Measurements from ENCODE around the gene PRKCA.

DNA sequence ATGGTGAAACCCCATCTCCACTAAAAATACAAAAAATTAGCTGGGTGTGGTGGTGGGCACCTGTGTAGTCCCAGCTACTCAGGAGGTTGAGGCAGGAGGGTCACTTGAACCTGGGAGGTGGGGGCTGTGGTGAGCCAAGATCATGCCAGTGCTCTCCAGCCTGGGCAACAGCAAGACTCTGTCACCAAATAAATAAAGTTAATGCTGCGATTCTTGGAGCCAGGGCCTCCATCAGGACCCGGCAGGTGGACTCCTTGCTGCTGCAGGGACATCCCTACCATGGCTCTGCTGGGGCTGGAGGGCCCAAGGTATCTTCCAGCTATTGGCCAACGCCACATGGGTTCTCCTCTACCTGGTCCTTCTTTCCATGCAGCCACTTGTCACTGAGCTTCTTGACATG lies 450.0 kb downstream of the PRKCA start:
- TF ChIP-seq, protein P1, sequence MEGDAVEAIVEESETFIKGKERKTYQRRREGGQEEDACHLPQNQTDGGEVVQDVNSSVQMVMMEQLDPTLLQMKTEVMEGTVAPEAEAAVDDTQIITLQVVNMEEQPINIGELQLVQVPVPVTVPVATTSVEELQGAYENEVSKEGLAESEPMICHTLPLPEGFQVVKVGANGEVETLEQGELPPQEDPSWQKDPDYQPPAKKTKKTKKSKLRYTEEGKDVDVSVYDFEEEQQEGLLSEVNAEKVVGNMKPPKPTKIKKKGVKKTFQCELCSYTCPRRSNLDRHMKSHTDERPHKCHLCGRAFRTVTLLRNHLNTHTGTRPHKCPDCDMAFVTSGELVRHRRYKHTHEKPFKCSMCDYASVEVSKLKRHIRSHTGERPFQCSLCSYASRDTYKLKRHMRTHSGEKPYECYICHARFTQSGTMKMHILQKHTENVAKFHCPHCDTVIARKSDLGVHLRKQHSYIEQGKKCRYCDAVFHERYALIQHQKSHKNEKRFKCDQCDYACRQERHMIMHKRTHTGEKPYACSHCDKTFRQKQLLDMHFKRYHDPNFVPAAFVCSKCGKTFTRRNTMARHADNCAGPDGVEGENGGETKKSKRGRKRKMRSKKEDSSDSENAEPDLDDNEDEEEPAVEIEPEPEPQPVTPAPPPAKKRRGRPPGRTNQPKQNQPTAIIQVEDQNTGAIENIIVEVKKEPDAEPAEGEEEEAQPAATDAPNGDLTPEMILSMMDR (conservative IDR thresholded peaks at IDR 0.05; ENCODE audit: low read length) = no peak
- TF ChIP-seq EZH2phosphoT487 (IDR thresholded peaks at IDR 0.05; ENCODE audit: borderline replicate concordance) = no peak
